Heart left ventricle (tissue), 16 donors: ENCODE results near the gene TRRAP. TPM values are rescaled to one million over a fixed set of nuclear protein-coding genes. Genes with fewer than 3 reads are reported as not detected.

Experiments used
- ATAC-seq, 4 donors: fragments of 200-7000 bp; cut with Tn5 transposase; one replicate each; pipeline ENCODE4 v1.9.1; 2020 to 2022; ENCODE audit warnings: moderate library complexity in 4 of 4, mild to moderate bottlenecking in 3 of 4, moderate number of reproducible peaks in 1 of 4
- DNase-seq, 5 donors: peaks; one replicate each; pipeline ENCODE4 v3.0.0-alpha.2; 2020
- H3K27ac ChIP-seq, 12 donors: fragments of 200-600 bp; sonication (generic) in 4 of 12; one replicate each; pipeline versions ENCODE4 v1.5.0 to v1.8.0; 2016 to 2022; ENCODE audit warnings: mild to moderate bottlenecking in 2 of 12
- H3K27me3 ChIP-seq, 9 donors: fragments of 200-600 bp; sonication (generic) in 2 of 9; one replicate each; pipeline versions ENCODE4 v1.5.1 to v1.8.0; 2016 to 2022; ENCODE audit warnings: mild to moderate bottlenecking in 3 of 9
- H3K36me3 ChIP-seq, 9 donors: fragments of 200-600 bp; sonication (generic) in 2 of 9; one replicate each; pipeline versions ENCODE4 v1.5.0 to v1.8.0; 2018 to 2022; ENCODE audit warnings: mild to moderate bottlenecking in 2 of 9
- H3K4me1 ChIP-seq, 12 donors: fragments of 200-600 bp; sonication (generic) in 4 of 12; one replicate each; pipeline versions ENCODE4 v1.5.0 to v1.8.0; 2016 to 2022; ENCODE audit warnings: mild to moderate bottlenecking in 3 of 12
- H3K4me3 ChIP-seq, 12 donors: fragments of 200-600 bp; sonication (generic) in 4 of 12; one replicate each; pipeline versions ENCODE4 v1.5.0 to v1.8.0; 2017 to 2022; ENCODE audit warnings: mild to moderate bottlenecking in 9 of 12, moderate library complexity in 4 of 12
- H3K9me3 ChIP-seq, 12 donors: fragments of 200-600 bp; sonication (generic) in 4 of 12; one replicate each; pipeline versions ENCODE4 v1.5.0 to v1.8.0; 2016 to 2022; ENCODE audit warnings: mild to moderate bottlenecking in 1 of 12
- POLR2A ChIP-seq, 2 donors: fragments of 450-650 bp; IDR thresholded peaks; one replicate each; pipeline ENCODE4 v1.6.1; 2017; ENCODE audit warnings: antibody characterized with exemption in 2 of 2, mild to moderate bottlenecking in 2 of 2, moderate library complexity in 2 of 2
- WGBS, 4 donors: extraction: QIAGEN DNeasy Blood & Tissue Kit in 2 of 4; methylation state at CpG; one replicate each; pipeline versions ENCODE4 v1.1.5 to v1.1.7; 2013 to 2018; 5-methylcytosine and 5-hydroxymethylcytosine counted together
- intact Hi-C, 10 donors: fragments of 100-400 bp; cut with DNase I; formaldehyde crosslinking; loops; one replicate each; pipeline versions ENCODE4 v1.11.1 to v1.14.2; 2022
- polyA plus RNA-seq, 2 donors: library from polyadenylated mRNA; stranded (reverse); fragments of 200-250 nt; gene quantifications; one replicate each; pipeline ENCODE4 v1.2.3, GENCODE V29; 2013
- total RNA-seq, 9 donors: library from RNA; depleted of rRNA in 2 of 9; stranded (reverse); fragments of >200 nt in 2 of 9; fragmentation: NEBNext Ultra II Directional in 3 of 9; extraction: Animal tissue kit (Norgen Biotek cat#: 25700) in 3 of 9; gene quantifications; one replicate each; pipeline versions ENCODE4 v1.1.0 to v1.2.4, GENCODE V29; 2016 to 2023
- TF ChIP-seq, protein P1 (sequence below), 12 donors: fragments of 200-600 bp; sonication (generic) in 4 of 12; IDR thresholded peaks; one replicate each; pipeline versions ENCODE4 v1.5.0 to v1.8.0; 2018 to 2022; ENCODE audit warnings: antibody characterized with exemption in 12 of 12, mild to moderate bottlenecking in 5 of 12
- donor health status: ischemic (EF 13 %, LVEDD 7.1; RV severe dilation, severe dysfunction).
- donor health status: healthy with polysubstance abuse.
- donor health status: DM: no; HTN: yes; CAD: no.
- donor health status: DM: no; HTN: no; CAD: no.
- donor health status: ischemic (EF 25% LVEDD 6.9; RV normal size, moderate dysfunction).
- donor health status: ischemic (EF 25% LVEDD 5.7; RV mildly dilated, moderate dysfunction).
- donor health status: healthy.
- donor health status: DM: yes; HTN: yes; CAD: no.
- donor health status: ischemic (EF 35%, LVEDD 5.7; RV mildly dilated, moderate dysfunction).
- donor health status: nonischemic (EF 11% LVEDD 7.7; RV severe dilation, severe dysfunction).
- donor health status: DM: yes; HTN: yes; CAD: no.
- donor health status: PGD.
- donor health status: ischemic (EF 29% LVEDD 5.4; RV normal size, mild dysfunction).
- donor health status: nonischemic (EF 23%, LVEDD 6.1; RV moderate dilation, normal function).

Gene TRRAP
- total and polyA plus RNA-seq, 11 donors: 9.2 to 29.6 (median 21.6) TPM

DNA sequence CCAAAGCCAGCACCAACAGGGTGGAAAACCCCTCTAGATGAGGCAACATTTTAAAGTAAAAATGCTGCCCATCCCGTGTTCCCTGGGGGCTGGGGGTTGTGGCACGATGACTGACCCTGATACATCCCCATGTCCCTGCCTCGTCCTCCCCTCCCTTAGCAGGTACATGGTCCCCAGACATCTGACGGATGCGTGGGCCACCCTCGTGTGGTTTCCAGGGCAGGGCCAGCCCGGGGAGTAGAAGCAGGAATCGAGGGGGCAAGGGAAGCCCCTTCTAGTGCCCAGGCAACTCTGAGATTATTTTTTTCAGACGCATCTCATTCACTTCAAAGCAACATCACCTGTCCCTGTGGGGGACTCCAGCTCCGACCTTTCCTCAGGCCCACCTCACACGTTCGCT lies 12.0 kb upstream of the TRRAP start:
- H3K27ac ChIP-seq: no peak overlapping the region
- H3K9me3 ChIP-seq: no peaks in the 10 kb centered on the region
- no peak overlapping the region for H3K4me3 ChIP-seq
- TF ChIP-seq, protein P1, sequence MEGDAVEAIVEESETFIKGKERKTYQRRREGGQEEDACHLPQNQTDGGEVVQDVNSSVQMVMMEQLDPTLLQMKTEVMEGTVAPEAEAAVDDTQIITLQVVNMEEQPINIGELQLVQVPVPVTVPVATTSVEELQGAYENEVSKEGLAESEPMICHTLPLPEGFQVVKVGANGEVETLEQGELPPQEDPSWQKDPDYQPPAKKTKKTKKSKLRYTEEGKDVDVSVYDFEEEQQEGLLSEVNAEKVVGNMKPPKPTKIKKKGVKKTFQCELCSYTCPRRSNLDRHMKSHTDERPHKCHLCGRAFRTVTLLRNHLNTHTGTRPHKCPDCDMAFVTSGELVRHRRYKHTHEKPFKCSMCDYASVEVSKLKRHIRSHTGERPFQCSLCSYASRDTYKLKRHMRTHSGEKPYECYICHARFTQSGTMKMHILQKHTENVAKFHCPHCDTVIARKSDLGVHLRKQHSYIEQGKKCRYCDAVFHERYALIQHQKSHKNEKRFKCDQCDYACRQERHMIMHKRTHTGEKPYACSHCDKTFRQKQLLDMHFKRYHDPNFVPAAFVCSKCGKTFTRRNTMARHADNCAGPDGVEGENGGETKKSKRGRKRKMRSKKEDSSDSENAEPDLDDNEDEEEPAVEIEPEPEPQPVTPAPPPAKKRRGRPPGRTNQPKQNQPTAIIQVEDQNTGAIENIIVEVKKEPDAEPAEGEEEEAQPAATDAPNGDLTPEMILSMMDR (IDR thresholded peaks at IDR 0.05): no peak
- no peak for TF ChIP-seq POLR2A (IDR thresholded peaks at IDR 0.05)
- 86 to 92% (median 91%) methylated on average over 12 of the region's 12 CpGs for WGBS, 4 donors
- no peak for DNase-seq
- ATAC-seq: no peak
- H3K27me3 ChIP-seq: peaks cover 0 to 30% (median 19%) of the 10 kb centered on the region in 9 donors
- no peaks in the 10 kb centered on the region for H3K36me3 ChIP-seq
- intact Hi-C loops: no loop called here
- peaks cover 0 to 26% (median 5%) of the 10 kb centered on the region in 12 donors for H3K4me1 ChIP-seq

DNA sequence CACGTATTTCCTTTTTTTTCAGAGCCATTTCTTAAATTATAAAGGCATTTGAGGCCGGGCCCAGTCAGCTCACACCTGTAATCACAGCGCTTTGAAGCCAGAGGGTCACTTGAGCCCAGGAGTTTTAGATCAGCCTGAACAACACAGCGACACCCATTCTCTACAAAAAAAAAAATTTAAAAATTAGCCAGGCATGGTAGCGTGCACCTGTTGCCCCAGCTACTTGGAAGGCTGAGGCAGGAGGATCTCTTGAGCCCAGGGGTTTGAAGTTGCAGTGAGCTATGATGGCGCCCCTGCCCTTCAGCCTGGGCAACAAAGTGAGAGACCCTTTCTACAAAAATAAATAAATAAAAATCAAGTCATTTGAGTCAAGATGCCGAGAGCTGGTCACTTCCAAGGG lies 11.6 kb upstream of the TRRAP start:
- Histone ChIP-seq H3K4me1 (peaks cover 0 to 26% (median 5%) of the 10 kb centered on the region in 12 donors), H3K36me3 (no peaks in the 10 kb centered on the region), H3K9me3 (no peaks in the 10 kb centered on the region), H3K27me3 (peaks cover 0 to 34% (median 21%) of the 10 kb centered on the region in 9 donors), H3K4me3 (no peak overlapping the region), H3K27ac (no peak overlapping the region)
- ATAC-seq: no peak
- TF ChIP-seq, protein P1 (IDR thresholded peaks at IDR 0.05): no peak
- TF ChIP-seq POLR2A (IDR thresholded peaks at IDR 0.05): no peak
- intact Hi-C loops: no loop called here
- 89 to 93% (median 90%) methylated on average over 7 of the region's 7 CpGs for WGBS, 4 donors
- no peak for DNase-seq

DNA sequence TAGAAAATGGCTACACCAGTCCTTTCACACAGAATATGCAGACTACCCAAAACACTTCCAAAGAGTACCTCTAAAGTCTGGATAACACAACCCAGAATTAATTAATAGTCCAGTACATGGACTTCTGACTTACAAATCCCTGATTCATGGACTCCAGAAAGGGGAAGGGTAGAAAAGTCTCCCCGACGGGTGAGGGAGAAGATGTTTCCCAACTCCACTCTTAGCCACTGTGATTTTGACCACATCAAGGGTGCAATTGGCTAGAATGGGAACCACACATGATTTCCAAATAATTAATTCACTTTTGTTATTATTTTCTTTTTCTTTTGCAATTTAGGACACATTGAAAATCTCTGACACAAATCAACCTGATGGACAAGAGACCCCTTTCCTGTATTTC lies 9.9 kb upstream of the TRRAP start:
- no peak overlapping the region for H3K27ac ChIP-seq
- H3K4me1 ChIP-seq: peaks cover 0 to 26% (median 5%) of the 10 kb centered on the region in 12 donors
- no peak overlapping the region for H3K4me3 ChIP-seq

DNA sequence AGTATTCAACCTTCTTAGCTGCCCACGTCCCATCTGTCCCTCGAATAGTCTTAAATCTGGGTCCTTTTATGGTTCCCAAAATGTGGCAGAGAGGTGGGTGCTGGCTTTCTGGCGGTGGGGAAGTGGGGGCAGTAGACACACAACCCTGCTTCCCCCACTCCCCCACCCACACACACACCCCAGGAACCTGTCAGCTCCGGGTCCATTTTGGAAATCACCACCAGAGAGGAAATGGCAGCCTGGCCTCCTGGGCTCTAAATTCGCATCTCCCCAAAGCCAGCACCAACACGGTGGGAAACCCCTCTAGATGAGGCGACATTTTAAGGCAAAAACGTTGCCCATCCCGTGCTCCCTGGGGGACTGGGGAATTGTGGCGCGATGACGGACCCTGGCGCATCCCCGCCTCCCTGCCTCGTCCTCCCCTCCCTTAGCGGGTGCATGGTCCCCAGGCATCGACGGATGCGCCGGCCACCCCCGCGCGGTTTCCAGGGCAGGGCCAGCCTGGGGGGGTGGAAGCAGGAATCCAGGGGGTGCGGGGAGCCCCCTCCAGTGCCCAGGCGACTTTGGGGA lies 9.2 kb upstream of the TRRAP start:
- TF ChIP-seq, protein P1 (IDR thresholded peaks at IDR 0.05): no peak
- no peak for TF ChIP-seq POLR2A (IDR thresholded peaks at IDR 0.05)
- 13 to 42% (median 15%) methylated on average over 5 to 25 of the region's 25 CpGs for WGBS, 4 donors
- Histone ChIP-seq H3K36me3 (no peaks in the 10 kb centered on the region), H3K27ac (no peak overlapping the region), H3K4me1 (peaks cover 0 to 26% (median 5%) of the 10 kb centered on the region in 12 donors), H3K27me3 (peaks cover 0 to 34% (median 21%) of the 10 kb centered on the region in 9 donors), H3K9me3 (no peaks in the 10 kb centered on the region), H3K4me3 (peak overlapping the region in 7 of 12 donors; percentile 36 to 55 (median 50))
- intact Hi-C loops: no loop called here
- ATAC-seq (no peak), DNase-seq (no peak)

More for the DNA sequence above, 9.9 kb upstream of the TRRAP start:
- no peaks in the 10 kb centered on the region for H3K9me3 ChIP-seq
- 74 to 95% (median 83%) methylated on average over 2 of the region's 2 CpGs for WGBS, 4 donors
- intact Hi-C loops: no loop called here
- DNase-seq (no peak), ATAC-seq (no peak)
- H3K27me3 ChIP-seq: peaks cover 0 to 34% (median 21%) of the 10 kb centered on the region in 9 donors
- H3K36me3 ChIP-seq: no peaks in the 10 kb centered on the region
- TF ChIP-seq, protein P1 (IDR thresholded peaks at IDR 0.05): no peak
- no peak for TF ChIP-seq POLR2A (IDR thresholded peaks at IDR 0.05)
